GM19395 (cell line): ENCODE data around the gene SPACA5B.
"Not testable (repeated sequence)": the region's sequence is repeated elsewhere in the genome, so short reads cannot be mapped to it uniquely, and the experiment has no call there.

Experiments
- ATAC-seq: cut with Tn5 transposase; IDR thresholded peaks from one replicate; pipeline ENCODE4 v1.9.1; 2021; ENCODE audit warnings: mild to moderate bottlenecking, moderate library complexity; ENCODE audit not compliant: unreplicated experiment

Gene SPACA5B

GRCh38 chrX:48130326-48130725 is at the start of gene SPACA5B:
SPACA5B (plus strand) TSS chrX:48130626; CDS start chrX:48130688, 62 bp downstream.
- ATAC-seq = not testable (repeated sequence)

DNA sequence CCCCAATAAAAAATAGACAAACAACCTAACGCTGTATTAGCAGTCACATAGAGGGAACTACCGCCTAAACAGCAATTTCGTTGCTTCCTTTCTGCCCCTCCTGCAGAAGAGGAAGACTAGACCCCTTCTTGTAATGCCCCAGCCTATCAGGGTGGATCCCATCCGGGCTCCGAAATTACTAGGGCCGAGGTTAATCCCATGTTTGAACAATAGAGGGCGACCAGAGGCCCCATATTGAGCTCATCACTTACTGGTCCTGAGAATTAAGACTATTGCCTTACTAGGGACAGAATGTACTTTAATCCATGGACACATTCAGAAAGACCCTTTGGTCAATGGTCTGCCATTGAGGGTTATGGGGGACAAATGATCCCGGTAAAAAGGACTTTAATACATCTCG is 47.2 kb upstream of the SPACA5B start:
- ATAC-seq = peak; percentile 72

GRCh38 chrX:48083706-48084105 is 46.7 kb upstream of the SPACA5B start:
- ATAC-seq = no peak

- no peak for ATAC-seq
Measured at GRCh38 chrX:48086082-48086481, 44.3 kb upstream of the SPACA5B start.

- no peak for ATAC-seq
Measured at GRCh38 chrX:48090123-48090522, 40.3 kb upstream of the SPACA5B start.

- not testable (repeated sequence) for ATAC-seq
Measured at GRCh38 chrX:48092558-48092957, 37.9 kb upstream of the SPACA5B start.

- ATAC-seq = no peak
Measured at GRCh38 chrX:48101443-48101842, 29.0 kb upstream of the SPACA5B start.

- no peak for ATAC-seq
Measured at GRCh38 chrX:48102874-48103374, 27.5 kb upstream of the SPACA5B start.

DNA sequence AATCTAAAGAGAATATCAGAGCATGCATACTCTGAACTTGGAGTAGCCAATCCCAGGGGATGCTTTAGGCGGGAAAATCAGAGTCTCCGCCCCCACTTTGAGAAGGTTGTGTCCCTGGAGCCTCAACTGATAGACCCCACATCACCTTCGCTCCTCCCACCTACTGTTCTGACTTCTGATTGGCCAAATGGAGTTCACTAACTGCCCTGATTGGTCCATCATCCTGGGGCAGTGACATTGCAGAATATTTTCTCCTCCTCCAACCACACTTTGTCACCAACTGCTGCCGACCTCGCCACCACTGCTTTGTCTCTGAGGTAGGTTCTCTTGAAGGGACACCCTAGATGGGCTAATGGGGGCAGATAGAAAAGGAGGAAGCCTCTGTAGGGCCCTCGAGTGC is 22.7 kb upstream of the SPACA5B start:
- no peak for ATAC-seq

GRCh38 chrX:48125286-48125685 is 5.1 kb upstream of the SPACA5B start:
- ATAC-seq = not testable (repeated sequence)

- ATAC-seq = not testable (repeated sequence)
Measured at GRCh38 chrX:48132308-48132844, 1.9 kb downstream of the SPACA5B start.

DNA sequence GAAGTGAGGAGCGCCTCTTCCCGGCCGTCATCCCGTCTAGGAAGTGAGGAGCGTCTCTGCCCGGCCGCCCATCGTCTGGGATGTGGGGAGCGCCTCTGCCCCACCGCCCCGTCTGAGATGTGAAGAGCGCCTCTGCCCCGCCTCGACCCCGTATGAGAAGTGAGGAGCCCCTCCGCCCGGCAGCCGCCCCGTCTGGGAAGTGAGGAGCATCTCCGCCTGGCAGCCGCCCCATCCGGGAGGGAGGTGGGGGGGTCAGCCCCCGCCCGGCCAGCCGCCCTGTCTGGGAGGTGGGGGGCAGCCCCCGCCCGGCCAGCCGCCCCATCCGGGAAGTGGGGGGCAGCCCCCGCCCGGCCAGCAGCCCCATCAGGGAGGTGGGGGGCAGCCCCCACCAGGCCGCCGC is 8.7 kb downstream of the SPACA5B start:
- ATAC-seq = not testable (repeated sequence)

DNA sequence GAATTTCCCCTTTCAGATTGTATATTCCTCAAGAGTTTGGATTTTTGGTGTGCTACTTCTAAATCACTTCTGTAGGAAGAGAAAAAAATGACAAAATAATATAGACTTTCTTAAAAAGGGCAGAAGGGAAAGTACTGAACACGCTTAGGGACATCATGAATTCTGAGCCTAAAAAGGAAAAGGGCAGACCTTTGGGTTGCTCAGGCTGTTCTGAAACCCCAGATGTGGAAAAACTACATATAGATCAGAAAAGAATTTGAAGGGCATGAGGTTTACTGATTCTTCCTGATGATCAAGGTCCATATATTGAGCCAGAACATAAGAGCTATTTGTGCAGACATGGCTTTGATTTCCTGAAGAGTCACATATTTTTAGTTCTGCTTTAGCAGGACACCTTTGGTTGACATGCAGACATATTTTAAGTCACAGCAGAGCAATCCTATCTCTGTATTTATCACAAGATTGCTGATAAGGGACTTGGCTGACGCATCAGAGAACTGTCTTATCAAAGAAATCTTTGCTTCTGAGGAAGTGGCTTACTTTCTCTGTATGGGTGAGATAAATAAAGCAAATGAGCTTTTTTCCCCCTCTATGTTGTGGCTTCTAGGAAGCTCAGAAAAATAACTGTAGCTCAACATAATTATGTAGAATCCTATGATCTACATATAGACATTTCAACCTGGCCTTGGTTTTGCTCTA is 11.5 kb downstream of the SPACA5B start:
- not testable (repeated sequence) for ATAC-seq

GRCh38 chrX:48142697-48143096 is 12.3 kb downstream of the SPACA5B start:
- not testable (repeated sequence) for ATAC-seq

DNA sequence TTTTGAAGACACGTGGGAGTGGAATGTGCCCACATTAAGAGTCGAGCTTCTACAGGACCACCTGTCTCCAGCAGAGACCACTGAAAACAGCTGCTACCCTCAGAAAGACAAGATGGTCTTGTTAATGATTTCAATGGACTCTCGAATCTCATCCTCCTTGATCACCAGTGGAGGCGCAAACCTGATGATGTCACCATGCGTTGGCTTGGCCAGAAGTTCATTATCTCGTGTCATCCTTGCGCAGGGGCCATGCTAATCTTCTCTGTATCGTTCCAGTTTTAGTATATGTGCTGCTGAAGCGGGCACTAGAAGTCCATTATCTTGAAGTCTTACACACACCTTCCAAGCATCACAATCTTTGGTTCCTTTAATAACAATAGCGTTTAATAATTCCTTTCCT is 23.3 kb downstream of the SPACA5B start:
- ATAC-seq = no peak

DNA sequence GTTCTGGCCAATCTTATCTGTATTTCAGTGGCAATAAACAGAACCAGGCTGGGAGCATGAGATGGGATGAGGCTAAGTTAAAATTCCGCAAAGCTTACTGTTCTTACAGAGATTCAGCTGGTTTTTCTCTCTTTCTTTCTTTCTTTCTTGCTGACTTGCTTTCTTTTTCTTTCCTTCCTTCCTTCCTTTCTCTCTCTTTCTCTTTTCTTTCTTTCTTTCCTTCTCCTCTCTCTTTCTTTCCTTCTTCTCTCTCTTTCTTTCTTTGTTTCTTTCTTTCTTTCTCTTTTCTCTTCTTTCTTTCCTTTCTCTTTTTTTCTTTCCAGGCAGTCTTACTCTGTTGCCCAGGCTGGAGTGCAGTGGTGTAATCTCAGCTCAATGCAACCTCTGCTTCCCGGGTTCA is 24.4 kb downstream of the SPACA5B start:
- no peak for ATAC-seq

DNA sequence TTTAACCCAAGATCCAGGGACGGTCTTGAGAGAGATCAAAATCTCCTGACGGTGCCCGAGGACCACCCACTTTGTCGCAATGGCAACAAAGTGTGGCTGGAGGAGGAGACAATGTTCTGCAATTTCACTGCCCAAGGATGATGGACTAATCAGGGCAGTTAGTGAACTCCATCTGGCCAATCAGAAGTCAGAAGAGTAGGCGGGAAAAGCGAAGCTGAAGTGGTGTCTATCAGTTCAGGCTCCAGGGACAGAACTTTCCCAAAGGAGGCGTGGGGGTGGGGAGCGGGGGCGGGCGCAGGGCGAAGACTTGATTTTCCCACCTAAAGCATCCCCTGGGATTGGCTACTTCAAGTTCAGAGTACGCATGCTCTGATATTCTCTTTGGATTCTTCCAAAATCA is 25.6 kb downstream of the SPACA5B start:
- ATAC-seq = no peak

GRCh38 chrX:48165241-48165640 is 34.8 kb downstream of the SPACA5B start:
- no peak for ATAC-seq

DNA sequence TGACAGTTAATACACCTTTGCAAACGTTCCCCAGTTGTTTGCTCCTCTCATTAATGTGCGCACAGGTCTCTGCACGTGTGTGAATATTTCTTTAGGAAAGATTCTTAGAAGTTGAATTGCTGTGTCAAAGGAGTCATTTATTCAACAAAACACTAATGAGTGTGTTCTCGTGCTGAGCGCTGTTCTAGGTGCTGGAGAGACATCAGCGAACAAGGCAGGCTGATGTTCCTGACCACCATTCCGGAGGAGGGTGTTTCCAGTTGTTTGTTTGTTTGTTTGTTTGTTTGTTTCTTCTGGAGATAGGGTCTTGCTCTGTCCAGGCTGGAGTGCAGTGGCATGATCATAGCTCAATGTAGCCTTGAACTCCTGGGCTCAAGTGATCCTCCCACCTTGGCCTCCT is 35.9 kb downstream of the SPACA5B start:
- not testable (repeated sequence) for ATAC-seq

- no peak for ATAC-seq
Measured at GRCh38 chrX:48179691-48180090, 49.3 kb downstream of the SPACA5B start.

GRCh38 chrX:48180811-48181210 is 50.4 kb downstream of the SPACA5B start:
- ATAC-seq = no peak

DNA sequence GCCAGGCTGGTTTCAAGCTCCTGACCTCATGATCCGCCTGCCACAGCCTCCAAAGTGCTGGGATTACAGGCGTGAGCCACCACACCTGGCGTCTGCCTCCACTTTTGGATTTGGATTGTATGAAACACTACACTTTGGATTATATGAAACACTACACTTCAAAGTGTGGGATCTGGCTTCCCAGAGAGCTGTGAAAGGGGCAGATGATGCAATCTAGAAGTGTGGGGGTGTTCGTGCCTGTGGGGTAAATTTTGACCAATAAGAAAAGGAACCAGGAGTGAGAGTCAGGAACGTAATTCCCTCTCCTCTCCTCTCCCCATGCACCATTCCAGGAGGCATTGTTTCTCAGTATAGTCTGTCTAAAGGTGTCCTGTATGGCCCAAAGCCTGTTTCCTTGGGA is 51.5 kb downstream of the SPACA5B start:
- not testable (repeated sequence) for ATAC-seq
